Mucosa of stomach (tissue), 1 donor: Measurements from ENCODE around the gene ARHGAP15.

Experiments used
- H3K27me3 ChIP-seq: one replicate; pipeline ENCODE4 v1.7.0; 2013; ENCODE audit warnings: mild to moderate bottlenecking, low read length; ENCODE audit not compliant: control insufficient read depth, insufficient read depth
- H3K36me3 ChIP-seq: one replicate; pipeline ENCODE4 v1.7.0; 2013; ENCODE audit warnings: low read length; ENCODE audit not compliant: control insufficient read depth, insufficient read depth
- H3K4me1 ChIP-seq: one replicate; pipeline ENCODE4 v1.7.0; 2013; ENCODE audit warnings: mild to moderate bottlenecking, low read length; ENCODE audit not compliant: control insufficient read depth, insufficient read depth
- H3K4me3 ChIP-seq: one replicate; pipeline ENCODE4 v1.7.0; 2013; ENCODE audit warnings: low read length
- H3K9ac ChIP-seq: one replicate; pipeline ENCODE4 v1.7.0; 2013; ENCODE audit warnings: mild to moderate bottlenecking, low read length, moderate library complexity
- H3K9me3 ChIP-seq: one replicate; pipeline ENCODE4 v1.7.0; 2013; ENCODE audit warnings: mild to moderate bottlenecking, low read length, moderate library complexity; ENCODE audit not compliant: control insufficient read depth
- donor health status: Pancreatic carcinoma.

Gene ARHGAP15

DNA sequence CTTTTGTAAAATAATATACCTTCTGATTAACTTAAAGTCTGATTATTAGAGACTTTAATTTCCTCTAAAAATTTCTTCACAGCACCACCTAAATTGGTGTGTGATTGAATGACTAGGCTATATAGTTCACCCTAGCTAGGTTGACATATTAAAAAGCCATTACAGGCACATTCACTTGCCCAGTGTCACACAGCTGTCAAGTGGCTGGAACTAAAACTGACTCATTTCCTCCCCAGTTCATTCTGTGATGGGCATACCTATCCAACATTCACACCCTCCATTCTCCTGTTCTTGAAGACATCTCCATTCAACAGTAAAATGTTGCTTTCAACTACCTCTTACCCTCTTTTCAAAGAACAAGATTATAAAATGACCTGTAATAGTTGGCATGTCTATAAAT lies 334.5 kb downstream of the ARHGAP15 start:
- Histone ChIP-seq H3K27me3 (no peaks in the 10 kb centered on the region), H3K9me3 (no peaks in the 10 kb centered on the region), H3K9ac (no peak overlapping the region), H3K4me3 (no peak overlapping the region), H3K4me1 (no peaks in the 10 kb centered on the region), H3K36me3 (no peaks in the 10 kb centered on the region)

- no peaks in the 10 kb centered on the region for H3K36me3 ChIP-seq
- H3K9me3 ChIP-seq: no peaks in the 10 kb centered on the region
- no peaks in the 10 kb centered on the region for H3K27me3 ChIP-seq
- no peak overlapping the region for H3K4me3 ChIP-seq
- H3K9ac ChIP-seq: no peak overlapping the region
- no peaks in the 10 kb centered on the region for H3K4me1 ChIP-seq
Measured at GRCh38 chr2:143466391-143466790, 337.2 kb downstream of the ARHGAP15 start.

- H3K9me3 ChIP-seq: no peaks in the 10 kb centered on the region
- no peaks in the 10 kb centered on the region for H3K4me1 ChIP-seq
- no peak overlapping the region for H3K4me3 ChIP-seq
- H3K9ac ChIP-seq: no peak overlapping the region
- no peaks in the 10 kb centered on the region for H3K27me3 ChIP-seq
- H3K36me3 ChIP-seq: no peaks in the 10 kb centered on the region
Measured at GRCh38 chr2:143467011-143467410, 337.8 kb downstream of the ARHGAP15 start.

GRCh38 chr2:143468341-143468888 lies 339.2 kb downstream of the ARHGAP15 start:
- H3K4me1 ChIP-seq: no peaks in the 10 kb centered on the region
- no peak overlapping the region for H3K4me3 ChIP-seq
- no peaks in the 10 kb centered on the region for H3K27me3 ChIP-seq
- H3K36me3 ChIP-seq: no peaks in the 10 kb centered on the region
- H3K9me3 ChIP-seq: no peaks in the 10 kb centered on the region
- H3K9ac ChIP-seq: no peak overlapping the region

DNA sequence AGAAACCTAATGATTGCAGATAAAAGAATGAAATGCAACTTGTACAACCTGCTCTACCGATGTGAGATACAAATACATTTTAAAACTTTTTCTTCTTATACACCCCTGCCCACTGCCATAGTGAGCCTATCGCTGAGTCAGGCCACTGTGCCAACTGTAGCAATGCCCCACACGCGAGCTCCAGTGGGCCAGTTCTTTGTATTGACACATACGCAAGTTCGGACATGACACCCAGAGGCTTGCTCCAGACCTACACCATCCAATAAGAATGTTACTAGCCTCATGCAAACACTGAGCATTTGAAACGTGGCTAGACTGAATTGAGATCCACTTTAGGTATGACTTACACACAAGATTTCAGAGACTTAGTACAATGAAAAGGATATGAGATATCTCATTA lies 340.1 kb downstream of the ARHGAP15 start:
- no peaks in the 10 kb centered on the region for H3K9me3 ChIP-seq
- no peaks in the 10 kb centered on the region for H3K36me3 ChIP-seq
- no peaks in the 10 kb centered on the region for H3K27me3 ChIP-seq
- no peaks in the 10 kb centered on the region for H3K4me1 ChIP-seq
- no peak overlapping the region for H3K9ac ChIP-seq
- no peak overlapping the region for H3K4me3 ChIP-seq

DNA sequence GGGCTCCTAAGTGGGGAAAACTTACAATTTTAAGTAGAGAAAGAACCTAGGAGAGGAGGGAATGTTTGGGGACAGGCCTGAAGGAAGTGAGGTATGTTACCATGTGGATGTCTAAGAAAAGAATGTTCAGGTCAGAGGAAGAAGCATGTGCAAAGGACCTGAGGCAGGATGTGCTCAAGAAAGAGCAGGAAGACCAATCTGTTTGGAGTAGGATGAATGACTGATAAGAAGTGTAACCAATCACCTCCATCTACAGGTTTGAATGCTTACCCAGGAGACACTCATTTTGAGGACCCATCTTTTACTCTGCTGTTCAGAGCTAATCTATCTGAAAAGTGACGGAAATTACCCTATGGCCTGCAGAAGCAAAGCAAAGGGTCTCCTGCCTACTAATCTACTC lies 342.3 kb downstream of the ARHGAP15 start:
- Histone ChIP-seq H3K4me1 (no peaks in the 10 kb centered on the region), H3K36me3 (no peaks in the 10 kb centered on the region), H3K9ac (no peak overlapping the region), H3K4me3 (no peak overlapping the region), H3K9me3 (no peaks in the 10 kb centered on the region), H3K27me3 (no peaks in the 10 kb centered on the region)

DNA sequence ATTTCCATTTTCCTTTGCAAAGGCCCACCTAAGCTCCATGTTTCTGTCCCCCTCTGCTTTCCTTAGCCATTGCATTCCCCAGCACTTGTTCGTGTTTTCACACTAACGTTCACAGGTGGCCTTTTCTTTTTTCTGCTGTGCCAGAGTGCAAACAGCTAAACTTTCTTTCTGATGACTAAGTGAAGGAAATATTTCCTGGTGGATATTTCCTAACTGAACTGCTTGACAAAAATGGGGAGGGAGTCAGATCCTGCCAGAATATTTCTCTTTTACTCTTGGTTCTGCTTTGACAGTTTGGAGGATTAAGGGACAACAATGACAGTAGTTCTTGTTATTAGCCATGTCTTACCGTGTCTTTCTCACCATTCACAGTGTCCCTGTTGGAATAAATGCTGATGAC lies 344.0 kb downstream of the ARHGAP15 start:
- Histone ChIP-seq H3K36me3 (no peaks in the 10 kb centered on the region), H3K9me3 (no peaks in the 10 kb centered on the region), H3K27me3 (no peaks in the 10 kb centered on the region), H3K9ac (no peak overlapping the region), H3K4me1 (no peaks in the 10 kb centered on the region), H3K4me3 (no peak overlapping the region)

- no peak overlapping the region for H3K4me3 ChIP-seq
- H3K4me1 ChIP-seq: no peaks in the 10 kb centered on the region
- H3K36me3 ChIP-seq: no peaks in the 10 kb centered on the region
- no peaks in the 10 kb centered on the region for H3K27me3 ChIP-seq
- H3K9ac ChIP-seq: no peak overlapping the region
- H3K9me3 ChIP-seq: no peaks in the 10 kb centered on the region
Measured at GRCh38 chr2:143473820-143474219, 344.6 kb downstream of the ARHGAP15 start.

DNA sequence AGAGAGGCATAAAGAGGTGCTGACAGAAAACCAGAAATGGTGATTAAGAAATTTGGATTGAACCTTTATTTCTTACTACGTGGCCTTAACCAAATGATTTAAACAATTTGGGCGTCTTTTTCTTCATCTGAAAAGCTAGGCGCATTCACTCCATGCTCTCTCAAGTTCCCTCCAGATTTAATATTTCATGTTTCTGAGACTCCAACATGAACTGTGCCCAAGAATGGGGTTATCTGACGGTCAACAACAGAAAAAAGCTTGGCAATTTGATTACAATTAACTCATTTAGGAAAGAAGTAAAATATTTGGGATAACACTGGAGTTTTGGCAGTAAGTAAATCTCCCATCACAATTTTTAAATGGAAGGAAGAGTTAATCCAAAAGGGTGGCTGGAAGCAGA lies 345.4 kb downstream of the ARHGAP15 start:
- no peaks in the 10 kb centered on the region for H3K9me3 ChIP-seq
- no peaks in the 10 kb centered on the region for H3K27me3 ChIP-seq
- no peaks in the 10 kb centered on the region for H3K4me1 ChIP-seq
- H3K36me3 ChIP-seq: no peaks in the 10 kb centered on the region
- H3K4me3 ChIP-seq: no peak overlapping the region
- no peak overlapping the region for H3K9ac ChIP-seq

GRCh38 chr2:143475041-143475776 lies 346.0 kb downstream of the ARHGAP15 start:
- Histone ChIP-seq H3K36me3 (no peaks in the 10 kb centered on the region), H3K9me3 (no peaks in the 10 kb centered on the region), H3K4me1 (no peaks in the 10 kb centered on the region), H3K9ac (no peak overlapping the region), H3K4me3 (no peak overlapping the region), H3K27me3 (no peaks in the 10 kb centered on the region)

- no peaks in the 10 kb centered on the region for H3K36me3 ChIP-seq
- no peak overlapping the region for H3K4me3 ChIP-seq
- H3K27me3 ChIP-seq: no peaks in the 10 kb centered on the region
- H3K4me1 ChIP-seq: no peaks in the 10 kb centered on the region
- no peak overlapping the region for H3K9ac ChIP-seq
- H3K9me3 ChIP-seq: no peaks in the 10 kb centered on the region
Measured at GRCh38 chr2:143476336-143477087, 347.3 kb downstream of the ARHGAP15 start.

- H3K4me1 ChIP-seq: no peaks in the 10 kb centered on the region
- H3K36me3 ChIP-seq: no peaks in the 10 kb centered on the region
- no peaks in the 10 kb centered on the region for H3K27me3 ChIP-seq
- H3K4me3 ChIP-seq: no peak overlapping the region
- H3K9ac ChIP-seq: no peak overlapping the region
- H3K9me3 ChIP-seq: no peaks in the 10 kb centered on the region
Measured at GRCh38 chr2:143477714-143478443, 348.7 kb downstream of the ARHGAP15 start.
